EL (cell line): ENCODE data around the gene NCOA5.

Experiments
- DNase-seq: peaks from one replicate; pipeline ENCODE4 v3.0.0-alpha.2; 2016

NCOA5 gene

DNA sequence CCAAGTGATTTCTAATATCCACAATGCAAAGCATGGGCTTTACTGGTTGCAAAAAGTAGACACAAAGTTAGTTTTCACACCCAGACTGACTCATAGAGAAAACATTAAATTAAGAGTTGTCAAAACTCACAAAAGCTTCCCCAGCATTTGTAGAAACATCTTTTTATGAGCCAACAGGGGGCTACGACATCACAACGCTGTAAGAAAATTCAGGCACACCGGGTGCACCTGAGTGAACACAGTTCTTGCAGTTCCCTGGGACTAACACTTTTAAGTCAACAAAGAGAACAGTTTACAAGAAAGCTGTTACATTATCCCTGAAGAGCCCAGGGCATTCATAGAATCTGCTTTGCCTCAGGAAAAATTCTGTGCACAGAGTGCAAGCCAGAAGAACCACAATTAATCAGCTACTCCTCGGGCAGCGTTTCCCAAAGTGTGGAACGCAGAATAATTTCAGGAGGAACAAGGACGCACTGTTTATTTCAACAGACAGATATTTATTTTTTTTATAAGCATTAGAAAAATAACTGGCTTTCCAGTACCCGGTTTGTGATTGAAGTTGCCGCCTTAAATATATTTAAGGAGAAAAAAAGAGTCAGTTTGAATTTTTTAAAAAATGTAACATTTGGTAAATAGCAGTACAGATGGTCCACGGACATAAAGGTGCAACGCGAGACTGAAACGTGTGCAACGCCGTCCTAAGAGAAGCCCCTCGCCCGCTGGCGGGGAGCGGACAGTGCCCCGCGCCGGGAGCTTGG, 1.2 kb downstream of the NCOA5 start:
- DNase-seq: peak; percentile 42

- DNase-seq: no peak
Measured at GRCh38 chr20:46087161-46087560, 2.6 kb downstream of the NCOA5 start.

- DNase-seq: peak; percentile 61
Measured at GRCh38 chr20:46085179-46085851, 4.4 kb downstream of the NCOA5 start.

GRCh38 chr20:46084805-46085178, 5.0 kb downstream of the NCOA5 start:
- DNase-seq: no peak

GRCh38 chr20:46083531-46084061, 6.2 kb downstream of the NCOA5 start:
- no peak for DNase-seq

- DNase-seq: no peak
Measured at GRCh38 chr20:46083101-46083500, 6.7 kb downstream of the NCOA5 start.

GRCh38 chr20:46081074-46081473, 8.7 kb downstream of the NCOA5 start:
- DNase-seq: no peak

DNA sequence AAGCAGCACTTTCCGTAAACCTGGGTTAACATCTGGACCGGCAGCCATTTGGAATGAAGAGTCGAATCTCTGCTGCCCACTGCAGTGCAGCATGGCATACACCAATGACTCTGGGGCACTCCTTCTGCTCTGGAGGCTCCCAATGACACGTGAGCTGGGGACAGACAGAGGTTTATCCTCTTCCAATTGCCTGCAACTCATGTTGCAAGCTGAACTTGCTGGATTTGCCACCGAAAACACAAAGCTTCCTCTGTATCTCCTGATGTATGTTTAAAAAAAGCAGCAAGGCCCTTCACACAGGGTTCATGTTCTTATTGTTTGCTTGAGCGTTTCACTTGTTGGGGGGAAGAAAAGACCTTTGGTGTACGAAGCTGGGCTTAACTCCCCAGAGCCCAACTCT, 10.8 kb downstream of the NCOA5 start:
- DNase-seq: no peak

DNA sequence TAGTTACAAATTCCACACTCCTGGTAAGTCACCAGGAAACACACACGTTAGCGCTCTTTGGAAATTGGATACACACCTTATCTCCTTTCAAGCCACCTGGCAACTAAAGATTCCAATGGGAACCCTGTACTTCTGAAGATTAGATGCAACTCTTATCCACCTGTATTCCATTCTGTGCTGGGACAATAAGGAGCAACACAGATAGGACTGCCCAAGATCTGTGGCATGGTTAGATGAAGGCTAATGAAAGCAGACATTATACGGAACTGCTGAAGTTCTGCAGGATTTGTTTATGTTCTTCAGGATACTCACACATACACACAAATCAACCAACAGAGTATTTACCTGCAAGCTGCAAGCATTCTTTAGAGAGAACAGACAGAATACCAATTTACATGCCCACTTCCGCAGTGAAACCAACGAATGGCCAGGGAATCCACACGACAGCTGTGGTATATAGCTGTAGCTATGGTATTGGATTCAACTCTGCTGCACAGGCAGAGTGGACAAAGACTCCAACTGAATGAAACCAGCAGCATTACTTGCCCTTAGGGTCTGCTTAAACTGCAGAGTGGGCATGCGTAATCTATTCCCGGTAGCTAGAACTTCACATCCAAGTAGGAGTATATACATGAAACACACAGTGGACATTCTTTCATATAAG, 12.0 kb downstream of the NCOA5 start:
- no peak for DNase-seq

DNA sequence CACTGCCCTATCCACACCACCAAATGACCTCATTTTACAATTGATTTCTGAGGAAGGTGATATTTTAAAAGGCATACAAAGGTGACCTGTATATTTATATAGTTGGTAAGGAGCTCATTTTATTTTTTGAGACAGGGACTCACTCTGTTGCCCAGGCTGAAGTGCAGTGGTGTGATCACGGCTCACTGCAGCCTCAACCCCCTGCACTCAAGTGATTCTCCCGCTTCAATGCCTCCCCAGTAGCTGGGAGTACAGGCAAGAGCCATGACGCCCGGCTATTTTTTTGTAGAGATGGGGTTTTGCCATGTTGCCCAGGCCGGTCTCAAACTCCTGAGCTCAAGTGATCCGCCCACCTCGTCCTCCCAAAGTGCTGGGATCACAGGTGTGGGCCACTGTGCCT, 13.0 kb downstream of the NCOA5 start:
- DNase-seq: no peak

GRCh38 chr20:46074006-46074405, 15.8 kb downstream of the NCOA5 start:
- DNase-seq: no peak

- no peak for DNase-seq
Measured at GRCh38 chr20:46073443-46073842, 16.3 kb downstream of the NCOA5 start.

- no peak for DNase-seq
Measured at GRCh38 chr20:46073024-46073423, 16.7 kb downstream of the NCOA5 start.

- DNase-seq: no peak
Measured at GRCh38 chr20:46071573-46071972, 18.2 kb downstream of the NCOA5 start.

GRCh38 chr20:46070215-46070900, 19.4 kb downstream of the NCOA5 start:
- DNase-seq: peak; percentile 78

- DNase-seq: no peak
Measured at GRCh38 chr20:46065691-46066090, 24.1 kb downstream of the NCOA5 start.

- no peak for DNase-seq
Measured at GRCh38 chr20:46065006-46065405, 24.8 kb downstream of the NCOA5 start.

GRCh38 chr20:46063652-46064054, 26.1 kb downstream of the NCOA5 start:
- DNase-seq: no peak

- no peak for DNase-seq
Measured at GRCh38 chr20:46063151-46063550, 26.6 kb downstream of the NCOA5 start.

- no peak for DNase-seq
Measured at GRCh38 chr20:46062621-46063020, 27.1 kb downstream of the NCOA5 start.

DNA sequence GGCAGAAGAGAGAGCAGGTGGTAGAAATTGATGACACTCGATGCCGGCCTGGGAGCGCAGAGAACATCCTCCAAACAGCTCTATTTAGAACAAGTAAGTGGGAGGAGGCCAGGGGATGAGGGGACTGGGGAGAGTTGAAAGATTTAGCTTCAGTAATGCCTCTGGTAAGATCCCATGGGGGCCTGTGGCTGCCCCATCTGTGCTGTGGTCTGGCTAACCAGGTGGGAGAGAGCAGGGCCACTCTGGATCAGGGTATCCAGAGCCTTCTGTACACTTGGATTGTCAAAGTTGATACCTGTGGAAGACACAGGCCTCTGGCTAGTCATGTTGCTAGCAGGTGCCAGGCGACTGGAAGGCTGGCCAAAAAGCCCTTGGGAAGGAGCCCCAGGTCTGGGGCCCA, 27.6 kb downstream of the NCOA5 start:
- DNase-seq: no peak

DNA sequence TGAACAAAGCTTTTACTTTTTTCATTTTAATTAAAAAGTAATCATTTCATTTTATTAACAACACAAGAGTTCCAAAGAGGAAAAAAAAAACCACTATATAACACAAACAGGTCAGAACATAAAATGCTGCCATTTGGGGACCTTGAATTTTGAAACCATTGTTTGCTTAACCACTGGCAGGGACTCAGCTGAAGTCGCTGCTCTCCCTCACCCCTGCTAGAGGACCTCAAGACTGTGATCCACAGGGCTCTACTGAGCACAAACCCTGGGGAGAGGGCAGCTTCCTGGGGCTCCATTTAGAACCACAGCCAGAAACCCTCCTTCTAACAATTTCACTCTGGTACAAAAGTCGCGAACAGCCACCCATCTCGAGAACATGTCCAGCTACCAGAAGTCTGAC, 28.8 kb downstream of the NCOA5 start:
- no peak for DNase-seq

DNA sequence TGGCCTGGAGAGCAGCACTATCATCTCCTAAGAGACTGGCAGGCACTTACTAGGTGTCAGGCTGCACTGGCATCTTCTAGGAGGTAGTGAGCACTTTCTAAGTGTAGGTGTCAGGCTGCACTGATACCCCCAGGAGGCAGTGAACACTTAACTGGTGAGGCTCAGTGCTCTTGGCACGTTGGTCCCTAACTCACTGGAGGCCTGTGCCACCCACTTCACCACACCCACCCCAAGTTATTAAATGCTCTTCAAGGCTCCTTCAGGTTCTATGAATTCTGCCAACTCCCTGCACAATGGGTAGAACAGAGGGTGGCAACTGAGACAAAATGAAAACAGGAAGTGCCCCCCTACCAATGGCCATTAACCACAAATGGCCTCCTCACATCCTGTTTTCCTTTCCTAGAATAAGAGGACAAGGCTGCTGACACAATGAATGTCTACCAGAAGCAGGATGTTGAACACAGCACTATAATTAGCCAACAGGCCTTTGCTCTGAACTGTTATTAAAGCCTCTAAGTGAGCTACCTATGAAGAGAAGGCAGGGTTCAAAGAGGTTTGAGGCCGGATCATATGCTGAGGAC, 29.4 kb downstream of the NCOA5 start:
- DNase-seq: no peak
